Measurements from ENCODE around the gene ATG4D. TPM values are rescaled to one million over a fixed set of nuclear protein-coding genes. Genes with fewer than 3 reads are reported as not detected.

The ATG4D gene
- total and polyA plus RNA-seq, 4 donors: 4.7 to 44.4 (median 11.1) TPM

- TF ChIP-seq MAX (IDR thresholded peaks at IDR 0.05): peak; percentile 88
- TF ChIP-seq GABPA (IDR thresholded peaks at IDR 0.05 in 1 of 2, conservative IDR thresholded peaks at IDR 0.05 in 1 of 2): no peak
- TF ChIP-seq RXRA (IDR thresholded peaks at IDR 0.05): peak; percentile 98
- peak; percentile 69 for TF ChIP-seq REST (IDR thresholded peaks at IDR 0.05)
Observed at GRCh38 chr19:10501971-10502523, 41.7 kb upstream of the ATG4D start (continued).

- Histone ChIP-seq H3K27me3 (ENCODE audit: control insufficient read depth in 4 of 4, insufficient read depth in 4 of 4, low read length in 3 of 4) (no peaks in the 10 kb centered on the region), H3K4me3 (ENCODE audit: low read depth in 1 of 3, low read length in 3 of 3) (peak overlapping the region; percentile 63 to 81 (median 72)), H3K36me3 (ENCODE audit: control insufficient read depth in 4 of 4, insufficient read depth in 3 of 4, low read depth in 1 of 4, low read length in 3 of 4) (peaks cover 0 to 7% (median under 1%) of the 10 kb centered on the region in 4 donors), H3K4me1 (ENCODE audit: control insufficient read depth in 4 of 4, insufficient read depth in 4 of 4, low read length in 3 of 4) (peaks cover 15 to 49% (median 38%) of the 10 kb centered on the region in 4 donors), H3K27ac (ENCODE audit: low read depth in 1 of 2, low read length in 2 of 2) (peak overlapping the region; percentile 97), H3K9me3 (ENCODE audit: control insufficient read depth in 4 of 4, low read length in 3 of 4) (no peaks in the 10 kb centered on the region), H3K9ac (ENCODE audit: low read depth in 1 of 2, low read length in 2 of 2) (peak overlapping the region; percentile 75 to 88)
- under 1% methylated on average over 65 of the region's 65 CpGs for WGBS
- TF ChIP-seq GABPA (IDR thresholded peaks at IDR 0.05 in 1 of 2, conservative IDR thresholded peaks at IDR 0.05 in 1 of 2) (no peak), ATF3 (IDR thresholded peaks at IDR 0.05) (no peak), YY1 (IDR thresholded peaks at IDR 0.05) (peak; percentile 71), EGR1 (IDR thresholded peaks at IDR 0.05; ENCODE audit: low read depth in 2 of 2) (peak; percentile 72 to 90)
- peak; percentile 96 for DNase-seq (ENCODE audit: low spot score)
Observed at GRCh38 chr19:10502524-10503001, 41.1 kb upstream of the ATG4D start.

- no peaks in the 10 kb centered on the region for H3K9me3 ChIP-seq (ENCODE audit: control insufficient read depth in 4 of 4, low read length in 3 of 4)
- WGBS: 5% methylated on average over 73 of the region's 73 CpGs
- H3K36me3 ChIP-seq (ENCODE audit: control insufficient read depth in 4 of 4, insufficient read depth in 3 of 4, low read depth in 1 of 4, low read length in 3 of 4): peaks cover 0 to 7% (median 0%) of the 10 kb centered on the region in 4 donors
- H3K4me3 ChIP-seq (ENCODE audit: low read depth in 1 of 3, low read length in 3 of 3): peak within 1 kb of the TSS; percentile 63 to 81 (median 72)
- no peaks in the 10 kb centered on the region for H3K27me3 ChIP-seq (ENCODE audit: control insufficient read depth in 4 of 4, insufficient read depth in 4 of 4, low read length in 3 of 4)
- peaks cover 14 to 44% (median 33%) of the 10 kb centered on the region in 4 donors for H3K4me1 ChIP-seq (ENCODE audit: control insufficient read depth in 4 of 4, insufficient read depth in 4 of 4, low read length in 3 of 4)
- no peak for TF ChIP-seq FOXA1 (IDR thresholded peaks at IDR 0.05)
- TF ChIP-seq CTCF (IDR thresholded peaks at IDR 0.05; ENCODE audit: low read depth, low read length, missing input control): no peak
- no peak for TF ChIP-seq RXRA (IDR thresholded peaks at IDR 0.05)
- no peak for TF ChIP-seq HNF4G (IDR thresholded peaks at IDR 0.05)
- no peak for TF ChIP-seq RAD21 (IDR thresholded peaks at IDR 0.05)
- no peak for TF ChIP-seq MAX (IDR thresholded peaks at IDR 0.05)
- no peak for TF ChIP-seq YY1 (IDR thresholded peaks at IDR 0.05)
- no peak for TF ChIP-seq TAF1 (conservative IDR thresholded peaks at IDR 0.05)
- TF ChIP-seq REST (IDR thresholded peaks at IDR 0.05): no peak
- TF ChIP-seq FOXA2 (IDR thresholded peaks at IDR 0.05): no peak
- no peak for TF ChIP-seq JUND (IDR thresholded peaks at IDR 0.05)
- TF ChIP-seq SP1 (IDR thresholded peaks at IDR 0.05): no peak
- peak within 1 kb of the TSS; percentile 97 for H3K27ac ChIP-seq (ENCODE audit: low read depth in 1 of 2, low read length in 2 of 2)
- peak; percentile 68 for DNase-seq (ENCODE audit: low spot score)
- peak within 1 kb of the TSS; percentile 75 to 88 for H3K9ac ChIP-seq (ENCODE audit: low read depth in 1 of 2, low read length in 2 of 2)
Observed at GRCh38 chr19:10503002-10503789, 40.5 kb upstream of the ATG4D start, which contains the start of gene KEAP1. Gene KEAP1 (minus strand): TSS chr19:10503356. CDS start chr19:10500033, 3,323 bp downstream.
